NOMO-1 treated with DMSO at 0.1 percent for 48 hours (cell line): ENCODE measurements around the gene TESMIN.

Source experiments
- DNase-seq: peaks from one replicate; lab custom pipeline; 2025; ENCODE audit not compliant: unreplicated experiment; lab: John Stamatoyannopoulos, UW

Gene TESMIN, protein sequence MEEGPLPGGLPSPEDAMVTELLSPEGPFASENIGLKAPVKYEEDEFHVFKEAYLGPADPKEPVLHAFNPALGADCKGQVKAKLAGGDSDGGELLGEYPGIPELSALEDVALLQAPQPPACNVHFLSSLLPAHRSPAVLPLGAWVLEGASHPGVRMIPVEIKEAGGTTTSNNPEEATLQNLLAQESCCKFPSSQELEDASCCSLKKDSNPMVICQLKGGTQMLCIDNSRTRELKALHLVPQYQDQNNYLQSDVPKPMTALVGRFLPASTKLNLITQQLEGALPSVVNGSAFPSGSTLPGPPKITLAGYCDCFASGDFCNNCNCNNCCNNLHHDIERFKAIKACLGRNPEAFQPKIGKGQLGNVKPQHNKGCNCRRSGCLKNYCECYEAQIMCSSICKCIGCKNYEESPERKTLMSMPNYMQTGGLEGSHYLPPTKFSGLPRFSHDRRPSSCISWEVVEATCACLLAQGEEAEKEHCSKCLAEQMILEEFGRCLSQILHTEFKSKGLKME

DNA sequence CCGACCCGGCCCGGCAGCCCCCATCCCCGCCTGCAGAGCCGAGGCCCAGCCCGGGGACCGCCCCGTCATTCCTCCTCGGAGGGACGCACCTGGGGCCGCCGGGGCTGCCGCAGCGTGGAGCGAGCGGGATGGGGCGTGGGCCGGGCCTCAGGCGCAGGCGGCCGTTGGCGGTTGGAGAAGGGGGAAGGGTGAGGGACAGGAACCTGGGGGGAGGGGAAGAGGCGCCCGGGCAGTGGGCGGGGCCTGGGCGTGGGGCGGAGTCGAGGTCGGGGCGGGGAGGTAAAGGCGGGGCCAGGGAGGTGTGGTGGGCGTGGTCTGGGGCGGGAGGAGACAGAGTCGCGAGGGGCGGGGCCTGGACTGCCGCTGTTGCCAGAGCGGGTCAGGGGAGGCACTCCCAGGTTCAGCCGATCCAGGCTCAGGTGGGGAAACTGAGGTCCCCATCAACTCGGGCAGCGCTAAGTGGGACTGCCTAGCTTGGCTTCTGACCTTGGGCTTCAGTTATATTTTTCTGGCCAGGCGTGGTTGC, at the start of gene TESMIN:
TESMIN (minus strand) TSS at position 190 of the 526 bp plus-strand sequence. CDS start 860 bp downstream, outside the sequence.
- peak; percentile 87 for DNase-seq

DNA sequence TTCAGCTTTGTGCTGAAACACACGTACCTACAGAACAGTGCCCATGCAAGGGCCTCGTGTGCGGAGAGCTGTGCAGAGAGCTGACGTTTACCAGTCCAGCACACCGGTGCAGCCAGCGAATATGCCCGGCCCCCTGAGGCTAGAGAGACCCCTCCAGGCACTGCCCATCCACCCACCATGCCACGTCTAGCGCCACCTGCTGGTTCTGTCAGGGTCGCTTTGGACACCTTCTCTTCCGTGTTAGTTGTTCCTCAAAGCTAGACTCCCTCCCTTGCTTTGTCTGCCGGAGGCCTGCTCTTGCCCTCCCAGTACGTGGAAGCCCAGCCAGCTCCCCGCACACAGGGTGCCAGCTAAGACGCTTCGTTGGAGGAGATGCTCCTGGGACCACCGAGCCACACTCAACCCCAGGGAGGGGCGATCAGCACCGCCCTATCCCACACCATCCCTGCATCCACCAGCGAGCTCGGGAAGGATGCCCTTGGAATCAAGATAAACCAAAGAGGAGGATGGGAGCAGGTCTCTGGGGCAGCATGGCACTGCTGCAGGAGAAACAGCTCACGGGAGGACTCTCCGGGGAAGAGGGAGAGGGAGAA, 47.0 kb upstream of the TESMIN start:
- no peak for DNase-seq

DNA sequence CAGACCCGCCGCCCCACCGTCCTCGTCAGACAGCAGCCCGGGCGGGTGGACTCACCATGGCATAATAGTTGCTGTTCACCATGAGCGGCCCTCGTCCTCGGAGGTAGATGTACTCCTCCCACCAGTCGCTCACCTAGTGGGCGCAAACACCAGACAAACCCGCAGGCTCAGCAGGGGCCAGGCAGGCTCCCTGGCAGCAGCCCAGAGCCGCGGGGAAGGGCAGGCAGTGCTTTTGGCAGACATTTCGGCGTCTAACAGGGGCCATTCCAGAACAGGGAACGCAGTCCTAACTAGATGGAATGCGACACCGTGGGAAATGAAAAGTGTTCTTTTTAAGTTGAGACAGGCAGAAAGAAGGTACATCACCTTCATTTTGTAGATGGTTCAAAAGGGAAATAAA, 45.5 kb upstream of the TESMIN start:
- no peak for DNase-seq

DNA sequence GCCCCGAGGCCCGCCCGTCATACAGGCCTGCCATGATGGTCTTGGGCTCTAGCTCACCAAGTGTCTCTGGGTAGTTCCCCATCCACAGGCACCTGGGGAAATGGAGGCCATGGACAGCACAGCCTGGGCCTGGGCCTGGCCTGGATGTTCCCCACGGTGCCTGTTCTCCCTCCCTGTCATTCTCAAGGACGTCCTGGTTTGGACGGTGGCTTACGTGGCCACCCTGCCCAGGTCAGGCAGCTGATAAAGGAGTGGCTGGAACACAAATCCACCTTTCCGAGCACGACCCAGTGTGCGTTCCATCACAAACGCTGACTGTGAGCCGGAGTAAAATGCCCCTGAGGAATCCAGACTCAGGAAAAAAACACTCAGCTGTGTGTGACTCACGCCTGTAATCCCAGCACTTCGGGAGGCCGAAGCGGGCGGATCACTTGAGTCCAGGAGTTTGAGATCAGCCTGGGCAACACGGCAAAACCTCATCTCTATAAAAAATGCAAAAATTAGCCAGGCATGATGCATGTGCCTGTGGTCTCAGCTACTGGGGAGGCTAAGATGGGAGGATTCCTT, 41.2 kb upstream of the TESMIN start:
- DNase-seq = no peak

DNA sequence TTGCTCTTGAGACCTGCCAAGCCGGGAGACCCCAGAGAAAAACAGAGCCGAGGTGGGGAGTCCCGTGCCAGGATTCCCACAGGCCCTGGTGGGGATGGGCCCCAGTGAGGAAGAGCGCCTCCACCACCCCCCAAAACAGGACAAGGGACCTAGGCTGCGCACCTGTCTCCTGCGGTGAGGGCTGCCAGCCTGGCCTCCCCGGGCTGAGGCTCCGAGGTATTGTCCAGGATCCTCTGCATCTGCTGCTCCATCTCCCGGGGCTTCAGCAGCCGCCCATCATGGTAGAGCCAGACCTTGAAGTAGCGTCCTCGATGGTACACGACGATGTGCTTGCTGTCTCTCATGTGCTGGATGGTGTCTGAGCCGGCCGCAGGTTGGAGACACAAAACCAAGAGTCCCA, 33.3 kb upstream of the TESMIN start:
- no peak for DNase-seq

DNA sequence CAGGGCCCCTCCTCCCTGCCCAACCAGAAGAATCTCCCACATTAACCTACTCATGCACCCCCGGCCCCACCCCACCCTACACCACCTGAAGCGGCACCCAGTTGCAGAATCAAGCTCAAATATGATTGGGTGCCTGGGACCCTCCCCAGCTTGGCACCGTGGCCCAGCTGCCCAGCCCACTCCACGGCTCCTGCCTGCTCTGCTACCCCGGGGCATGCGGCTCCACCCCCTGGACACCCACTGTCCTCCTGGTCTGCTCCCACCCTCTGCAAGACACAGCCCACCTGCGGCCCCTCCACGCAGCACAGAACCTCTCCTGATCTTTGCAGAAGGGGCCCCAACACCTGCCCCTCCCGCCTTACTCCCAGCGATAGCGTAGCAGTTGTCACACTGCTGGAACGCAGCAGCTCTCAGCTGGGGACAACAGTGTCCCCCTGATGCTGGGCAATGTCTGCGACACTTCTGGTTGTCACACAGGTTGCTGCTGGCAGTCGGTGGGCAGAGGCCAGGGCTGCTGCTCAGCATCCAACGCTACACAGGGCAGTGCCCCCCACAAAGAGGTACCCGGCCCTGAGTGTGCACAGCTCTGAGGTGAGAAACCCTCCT, 32.0 kb upstream of the TESMIN start:
- no peak for DNase-seq

DNA sequence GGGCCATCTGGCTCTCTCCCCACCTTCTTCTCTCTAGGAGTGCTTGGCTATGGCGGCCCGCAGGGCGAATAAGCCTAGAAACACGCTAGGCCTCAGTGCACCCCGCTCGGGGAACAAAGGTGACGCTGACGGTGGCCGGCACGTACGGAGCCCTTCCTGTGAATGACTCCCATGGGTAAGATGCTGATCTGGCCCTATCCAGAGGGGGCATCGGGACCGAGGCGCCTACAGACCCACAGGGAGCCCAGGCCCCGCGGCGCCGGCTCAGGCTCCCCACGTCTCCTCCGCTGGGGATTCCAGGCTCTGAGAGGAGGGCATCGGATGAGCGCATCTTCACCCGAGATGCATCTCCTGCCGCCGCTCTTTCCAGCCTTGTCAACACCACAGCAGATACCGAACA, 31.4 kb upstream of the TESMIN start:
- DNase-seq = no peak

DNA sequence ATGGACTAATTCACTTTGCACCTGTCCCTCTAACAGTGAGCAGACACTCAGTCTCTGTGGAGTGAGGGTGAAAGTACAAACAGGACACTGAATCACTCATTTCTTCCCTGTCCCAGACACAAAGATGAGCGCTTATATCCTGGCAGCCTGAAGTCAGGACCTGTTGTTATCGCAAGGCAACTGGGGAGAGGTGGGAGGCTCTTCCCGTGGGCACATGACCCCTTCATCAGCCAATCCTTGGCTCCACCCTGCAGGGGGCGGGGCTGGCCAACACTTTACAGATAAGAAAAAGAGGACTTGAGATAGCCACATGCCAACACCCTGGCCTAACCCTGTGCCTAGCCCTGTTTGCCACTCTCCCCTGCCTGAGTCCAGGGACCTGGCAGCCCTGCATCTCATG, 29.5 kb upstream of the TESMIN start:
- no peak for DNase-seq

DNA sequence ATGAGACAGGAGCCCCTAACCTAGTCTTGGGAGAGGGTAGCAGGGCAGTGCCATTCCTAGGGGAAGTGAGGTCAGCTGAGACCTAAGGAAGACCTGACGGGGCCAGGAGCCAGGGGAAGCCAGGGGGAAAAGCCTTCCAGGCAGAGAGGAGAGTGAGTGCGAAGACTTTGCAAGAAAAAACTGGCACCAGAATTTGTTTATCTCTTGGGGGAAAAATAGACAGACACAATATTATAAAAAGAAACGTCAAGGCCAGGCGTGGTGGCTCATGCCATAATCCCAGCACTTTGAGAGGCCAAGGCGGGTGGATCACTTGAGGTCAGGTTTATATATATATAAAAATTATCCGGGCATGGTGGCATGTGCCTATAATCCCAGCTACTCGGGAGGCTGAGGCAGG, 26.9 kb upstream of the TESMIN start:
- DNase-seq = no peak

DNA sequence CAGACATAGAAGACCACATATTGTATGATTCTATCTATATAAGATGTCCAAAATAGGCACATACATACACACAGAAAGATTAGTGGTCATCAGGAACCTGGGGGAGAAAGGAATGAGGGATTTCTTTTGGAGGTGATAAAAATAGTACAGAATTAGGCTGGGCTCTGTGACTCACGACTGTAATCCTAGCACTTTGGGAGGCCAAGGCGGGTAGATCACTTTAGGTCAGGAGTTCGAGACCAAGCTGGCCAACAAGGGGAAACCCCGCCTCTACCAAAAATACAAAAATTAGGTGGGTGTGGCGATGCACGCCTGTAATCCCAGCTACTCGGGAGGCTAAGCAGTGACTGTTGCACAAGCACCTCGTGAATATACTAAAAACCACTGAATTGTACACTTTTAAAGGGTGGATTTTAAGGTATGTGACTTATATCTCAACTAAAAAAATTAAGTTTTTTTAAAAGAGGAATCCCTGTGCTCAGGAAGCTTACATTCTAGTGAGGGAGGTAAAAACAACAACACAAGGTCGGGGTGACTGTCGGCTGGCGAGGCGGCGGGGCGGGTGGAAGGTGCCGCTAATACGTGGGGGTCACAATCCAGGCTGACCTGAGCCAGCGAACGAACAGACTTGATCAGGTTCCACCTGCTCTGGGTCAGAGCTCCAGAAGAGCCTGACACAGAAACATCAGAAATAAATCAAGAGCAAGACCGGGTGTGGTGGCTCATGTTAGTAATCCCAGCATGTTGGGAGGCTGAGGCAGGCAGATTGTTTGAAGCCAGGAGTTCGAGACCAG, 25.3 kb upstream of the TESMIN start:
- no peak for DNase-seq

DNA sequence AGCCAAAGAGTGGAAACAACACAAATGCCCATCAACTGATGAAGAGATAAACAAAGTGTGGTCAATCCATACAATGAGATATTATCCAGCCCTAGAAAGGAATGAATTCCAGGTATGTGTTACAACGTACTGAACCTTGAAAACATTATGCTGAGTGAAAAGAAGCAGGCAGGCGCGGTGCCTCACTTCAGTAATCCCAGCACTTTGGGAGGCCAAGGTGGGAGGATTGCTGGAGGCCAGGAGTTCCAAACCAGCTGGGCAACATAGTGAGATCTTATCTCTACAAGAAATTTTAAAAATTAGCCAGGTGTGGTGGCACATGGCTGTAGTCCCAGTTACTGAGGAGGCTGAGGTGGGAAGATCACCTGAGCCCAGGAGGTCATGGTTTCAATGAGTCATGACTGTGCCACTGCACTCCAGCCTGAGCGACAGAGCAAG, 24.6 kb upstream of the TESMIN start:
- DNase-seq = no peak

DNA sequence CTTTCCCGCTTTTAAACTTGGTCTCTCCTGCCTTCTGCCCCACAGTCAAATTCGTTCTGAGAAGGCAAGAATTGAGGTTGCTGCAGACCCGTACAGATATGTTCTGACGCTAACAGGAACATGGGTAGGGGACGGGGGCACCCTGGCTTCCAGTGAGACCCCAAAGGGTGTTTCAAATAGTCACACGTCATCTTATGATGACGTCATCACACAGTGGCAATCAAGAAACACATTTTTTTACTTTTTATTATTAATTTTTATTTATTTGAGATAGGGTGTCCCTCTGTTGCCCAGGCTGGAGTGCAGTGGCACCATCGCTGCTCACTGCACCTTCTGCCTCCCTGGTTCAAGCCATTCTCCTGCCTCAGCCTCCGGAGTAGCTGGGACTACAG, 22.9 kb upstream of the TESMIN start:
- no peak for DNase-seq

DNA sequence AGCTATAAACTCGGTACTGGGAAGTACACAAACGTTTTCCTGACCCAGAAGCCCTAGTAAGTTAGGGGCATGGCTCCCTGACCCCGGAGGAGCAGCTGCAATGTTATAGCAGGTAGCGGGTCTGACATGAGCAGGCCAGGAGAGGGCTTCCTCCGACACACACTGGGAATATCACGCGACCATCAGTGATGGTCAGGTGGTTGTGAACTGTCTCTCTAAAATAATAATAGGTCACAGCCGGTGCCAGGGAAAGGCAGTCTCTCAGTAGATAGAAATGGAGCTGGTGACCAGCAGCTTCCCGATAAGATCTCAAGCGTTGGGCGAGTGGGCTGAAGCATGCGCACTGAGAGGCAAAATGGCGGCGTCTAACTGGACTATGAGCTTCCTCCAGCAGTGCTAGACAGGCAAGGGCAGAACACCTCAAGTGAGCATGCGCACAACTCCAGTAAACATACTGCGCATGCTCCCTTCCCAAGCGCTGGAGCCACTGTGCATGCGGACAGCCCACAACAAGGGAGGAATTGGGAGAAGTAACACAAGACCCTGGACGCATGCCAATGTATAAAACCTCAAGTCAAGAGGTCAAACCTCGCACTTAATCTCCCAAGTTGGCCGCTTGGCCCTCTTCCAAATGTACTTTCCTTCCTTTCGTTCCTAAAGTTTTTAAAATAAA, 22.3 kb upstream of the TESMIN start:
- no peak for DNase-seq

DNA sequence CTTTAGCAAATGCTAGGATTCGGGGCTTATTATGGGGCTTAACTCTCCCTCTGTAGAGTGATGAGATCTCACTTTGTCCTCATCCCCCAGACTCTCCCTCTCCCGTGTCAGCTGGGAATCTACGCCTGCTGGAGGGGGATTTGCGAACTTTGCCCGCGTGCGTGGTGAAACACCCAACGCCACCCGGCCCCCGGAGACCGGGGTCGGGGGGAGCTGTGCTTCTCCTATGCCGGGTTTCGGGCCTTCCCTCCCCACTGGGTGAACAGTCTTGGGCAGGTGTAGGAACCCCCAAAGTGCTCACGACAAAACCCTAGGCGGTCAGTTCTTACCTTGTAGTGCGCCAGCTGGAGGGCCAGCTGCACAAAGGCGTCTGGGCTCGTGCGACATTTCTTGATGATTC, 21.6 kb upstream of the TESMIN start:
- DNase-seq = no peak

DNA sequence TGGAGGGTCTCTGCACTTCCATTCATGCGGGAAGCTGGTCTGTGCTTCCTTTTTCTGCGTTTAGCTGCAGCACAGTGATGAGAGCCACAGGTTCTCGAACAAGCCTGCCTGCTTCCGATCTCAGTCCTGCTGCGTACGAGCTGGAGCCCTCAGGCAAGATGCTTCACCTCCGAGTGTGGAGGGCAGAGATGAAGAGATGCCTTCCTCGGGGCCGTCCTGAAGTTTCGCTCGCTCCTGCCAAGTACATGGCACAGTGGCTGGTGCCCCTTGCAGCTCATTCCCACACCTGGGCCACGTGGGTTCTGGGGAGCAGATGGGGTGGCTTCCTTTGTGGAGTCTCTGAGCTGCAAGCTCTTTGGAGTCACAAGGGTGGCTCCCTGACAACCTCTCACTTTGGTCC, 19.5 kb upstream of the TESMIN start:
- no peak for DNase-seq

DNA sequence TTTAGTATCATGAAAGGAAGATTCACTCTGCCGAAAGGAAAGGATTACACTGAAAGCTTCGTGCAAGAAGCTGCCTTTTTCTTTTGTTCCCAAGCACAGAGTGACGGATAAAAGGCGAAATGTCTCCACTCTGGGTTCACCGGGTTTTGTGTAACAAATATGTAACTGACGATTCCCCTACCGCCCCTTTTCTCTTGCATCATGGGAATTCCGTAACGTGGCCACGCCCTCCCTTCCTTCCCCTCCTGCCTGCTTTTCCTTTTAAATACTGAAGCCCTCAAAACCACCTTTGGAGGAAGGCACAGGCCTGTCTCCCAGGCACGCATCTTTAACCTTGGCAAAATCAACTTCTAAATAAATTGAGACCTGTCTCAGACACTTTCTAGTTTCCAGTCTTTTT, 16.4 kb upstream of the TESMIN start:
- DNase-seq = no peak

DNA sequence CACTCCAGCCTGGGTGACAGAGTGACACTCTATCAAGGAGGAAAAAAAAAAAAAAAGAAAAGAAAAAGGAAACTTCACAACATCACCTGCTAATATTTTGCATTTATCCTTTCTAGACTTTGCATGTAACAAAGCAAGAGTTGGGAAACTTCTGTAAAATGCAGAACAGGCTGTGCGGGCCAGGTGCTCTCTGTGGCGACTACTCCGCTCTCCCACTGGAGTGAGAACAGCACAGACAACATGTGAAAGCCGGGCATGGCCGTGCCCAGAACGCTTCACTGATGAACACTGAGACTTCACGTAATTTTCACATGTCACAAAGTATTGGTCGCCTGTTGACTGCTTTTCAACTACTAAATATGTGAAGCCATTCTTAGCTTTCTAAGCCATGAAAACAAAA, 15.5 kb upstream of the TESMIN start:
- DNase-seq = no peak

DNA sequence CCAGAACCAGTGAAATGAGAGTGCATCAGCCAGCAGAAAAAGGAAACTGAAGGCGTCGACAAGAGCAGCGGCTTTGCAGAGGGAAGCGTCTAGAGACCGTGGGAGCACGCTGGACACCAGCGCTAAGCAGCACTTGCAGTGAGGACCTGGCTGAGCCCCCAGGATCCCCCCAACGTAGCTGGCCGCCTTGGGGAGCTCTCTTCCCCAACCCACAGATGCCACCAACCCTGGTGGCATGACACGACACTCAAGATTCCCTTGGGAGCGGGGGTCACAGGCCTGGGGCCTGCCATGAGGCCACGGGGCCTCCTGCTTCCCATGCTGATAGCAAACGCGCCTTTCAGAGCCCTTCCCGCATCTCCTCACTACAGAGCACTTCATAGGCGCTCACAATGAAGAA, 13.4 kb upstream of the TESMIN start:
- no peak for DNase-seq

DNA sequence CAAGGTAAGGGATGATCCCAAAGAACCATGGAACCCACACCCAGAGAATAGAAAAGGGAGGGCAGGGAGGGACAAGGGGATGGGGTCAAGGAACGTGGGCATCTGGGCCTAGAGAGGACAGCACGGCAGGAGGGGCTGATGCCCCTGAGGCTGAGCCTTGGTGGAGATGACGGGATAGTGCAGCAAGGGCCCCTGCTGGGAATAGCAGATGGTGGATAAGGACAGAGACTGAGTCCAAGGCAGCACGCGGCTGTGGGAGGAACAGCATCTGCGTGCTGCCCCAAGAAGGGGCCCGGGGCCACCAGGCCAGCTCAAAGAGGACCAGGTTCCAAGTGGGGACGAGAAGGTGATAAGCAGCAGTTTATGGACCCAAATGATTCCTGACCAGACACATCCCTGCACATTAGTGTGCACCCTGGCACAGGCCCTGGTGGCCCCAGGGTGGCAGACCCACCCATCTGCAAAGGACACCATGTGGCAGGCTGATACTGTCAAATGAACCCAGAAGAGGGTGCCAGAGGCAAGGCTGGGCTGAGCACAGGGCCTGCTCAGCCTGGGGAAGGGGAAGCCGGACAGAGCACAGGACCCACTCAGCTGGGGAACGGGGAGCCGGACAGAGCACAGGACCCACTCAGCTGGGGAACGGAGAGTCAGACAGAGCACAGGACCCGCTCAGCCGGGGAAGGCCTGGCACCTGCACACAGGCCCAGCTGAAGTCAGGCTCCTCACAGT, 12.8 kb upstream of the TESMIN start:
- DNase-seq = no peak
